Measurements from ENCODE around the gene NPRL2.

The NPRL2 gene

DNA sequence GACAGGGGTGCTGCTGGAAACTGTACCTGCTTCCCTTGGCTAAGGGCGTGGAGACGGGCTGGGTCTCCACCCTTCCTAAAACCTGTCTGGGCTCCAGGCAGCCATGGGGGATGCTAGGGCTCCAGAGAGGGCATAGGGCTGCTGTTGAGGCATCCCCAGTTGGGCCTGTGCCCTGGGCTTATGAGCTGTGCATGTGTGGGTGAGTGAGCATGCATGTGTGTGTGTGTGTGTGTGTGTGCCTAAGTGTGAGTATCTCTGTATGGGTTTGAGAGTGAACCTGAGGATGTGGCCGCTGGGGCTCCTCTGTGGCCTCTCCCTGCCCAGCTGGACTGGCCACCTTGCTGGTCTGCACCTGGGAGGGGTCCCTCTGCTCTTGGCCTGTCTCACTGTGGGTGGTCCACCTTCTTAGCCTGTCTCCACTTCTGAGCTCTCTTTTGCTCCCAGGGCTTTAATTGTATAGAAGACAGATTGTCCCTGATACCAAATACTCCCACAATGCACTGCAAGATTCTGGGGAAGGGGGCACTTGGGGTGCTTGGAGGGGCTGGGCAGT, 20.6 kb upstream of the NPRL2 start:
- Histone ChIP-seq H3K36me3 (ENCODE audit: control insufficient read depth, low read depth, low read length) (no peaks in the 10 kb centered on the region), H3K9ac (ENCODE audit: low read length) (no peak overlapping the region), H3K27me3 (ENCODE audit: control insufficient read depth, insufficient read depth, low read length) (peaks cover 2% of the 10 kb centered on the region), H3K9me3 (ENCODE audit: control insufficient read depth, low read depth, low read length) (no peaks in the 10 kb centered on the region), H3K27ac (ENCODE audit: low read length) (no peak overlapping the region), H3K4me1 (ENCODE audit: control insufficient read depth, low read depth, low read length) (peaks cover 14% of the 10 kb centered on the region), H3K4me3 (ENCODE audit: low read length) (no peak overlapping the region)

DNA sequence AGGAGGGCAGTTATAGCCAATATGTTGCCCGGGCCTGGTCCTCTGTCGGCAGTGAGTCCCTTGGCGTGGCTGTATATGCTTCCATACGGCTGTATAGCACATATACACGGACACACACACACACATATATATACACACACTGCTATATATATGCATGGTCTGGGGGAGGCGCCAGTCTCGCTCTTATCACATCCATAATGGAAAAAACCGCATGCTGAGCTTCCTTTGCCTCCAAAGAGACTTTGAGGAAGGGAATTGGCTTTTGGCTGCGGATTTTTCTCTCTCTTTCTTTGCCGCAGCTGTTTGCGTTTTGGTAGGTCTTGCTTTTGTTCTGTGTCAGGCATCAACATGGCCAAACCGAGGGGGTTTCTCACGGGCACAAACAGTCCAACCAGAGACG, 20.0 kb upstream of the NPRL2 start:
- no peaks in the 10 kb centered on the region for H3K9me3 ChIP-seq (ENCODE audit: control insufficient read depth, low read depth, low read length)
- H3K27me3 ChIP-seq (ENCODE audit: control insufficient read depth, insufficient read depth, low read length): peaks cover 8% of the 10 kb centered on the region
- H3K4me3 ChIP-seq (ENCODE audit: low read length): no peak overlapping the region
- H3K9ac ChIP-seq (ENCODE audit: low read length): no peak overlapping the region
- H3K36me3 ChIP-seq (ENCODE audit: control insufficient read depth, low read depth, low read length): no peaks in the 10 kb centered on the region
- H3K27ac ChIP-seq (ENCODE audit: low read length): no peak overlapping the region
- H3K4me1 ChIP-seq (ENCODE audit: control insufficient read depth, low read depth, low read length): peaks cover 17% of the 10 kb centered on the region

GRCh38 chr3:50369012-50369670, 18.6 kb upstream of the NPRL2 start:
- no peak overlapping the region for H3K4me3 ChIP-seq (ENCODE audit: low read length)
- peaks cover 14% of the 10 kb centered on the region for H3K4me1 ChIP-seq (ENCODE audit: control insufficient read depth, low read depth, low read length)
- H3K27me3 ChIP-seq (ENCODE audit: control insufficient read depth, insufficient read depth, low read length): peaks cover 12% of the 10 kb centered on the region
- H3K27ac ChIP-seq (ENCODE audit: low read length): no peak overlapping the region
- H3K9me3 ChIP-seq (ENCODE audit: control insufficient read depth, low read depth, low read length): no peaks in the 10 kb centered on the region
- H3K36me3 ChIP-seq (ENCODE audit: control insufficient read depth, low read depth, low read length): no peaks in the 10 kb centered on the region
- no peak overlapping the region for H3K9ac ChIP-seq (ENCODE audit: low read length)

DNA sequence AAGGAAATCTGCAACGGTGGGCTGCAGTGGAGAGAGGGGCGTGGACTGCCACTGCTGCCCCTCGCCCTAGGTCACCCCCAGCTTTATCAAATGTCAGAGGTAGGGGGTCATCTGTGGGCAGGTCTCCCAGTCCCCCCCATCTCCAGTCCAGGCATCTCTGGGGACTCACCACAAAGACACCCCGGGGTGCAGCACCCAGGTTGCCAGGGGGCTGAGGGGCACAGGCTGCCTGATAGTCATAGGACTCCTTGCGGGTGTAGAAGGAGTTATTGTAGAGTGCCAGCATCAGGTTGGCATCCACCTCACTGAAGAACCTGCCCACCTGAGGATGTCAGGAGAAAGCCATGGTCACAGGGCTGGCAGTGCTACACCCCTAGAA, 15.3 kb upstream of the NPRL2 start:
- H3K4me3 ChIP-seq (ENCODE audit: low read length): peak overlapping the region; percentile 65
- peaks cover 5% of the 10 kb centered on the region for H3K4me1 ChIP-seq (ENCODE audit: control insufficient read depth, low read depth, low read length)
- H3K27ac ChIP-seq (ENCODE audit: low read length): no peak overlapping the region
- no peak overlapping the region for H3K9ac ChIP-seq (ENCODE audit: low read length)
- no peaks in the 10 kb centered on the region for H3K9me3 ChIP-seq (ENCODE audit: control insufficient read depth, low read depth, low read length)
- peaks cover 20% of the 10 kb centered on the region for H3K27me3 ChIP-seq (ENCODE audit: control insufficient read depth, insufficient read depth, low read length)
- H3K36me3 ChIP-seq (ENCODE audit: control insufficient read depth, low read depth, low read length): no peaks in the 10 kb centered on the region

GRCh38 chr3:50365080-50365841, 14.7 kb upstream of the NPRL2 start:
- peak overlapping the region; percentile 65 for H3K4me3 ChIP-seq (ENCODE audit: low read length)
- H3K9ac ChIP-seq (ENCODE audit: low read length): peak overlapping the region; percentile 23
- H3K4me1 ChIP-seq (ENCODE audit: control insufficient read depth, low read depth, low read length): peaks cover 5% of the 10 kb centered on the region
- H3K9me3 ChIP-seq (ENCODE audit: control insufficient read depth, low read depth, low read length): no peaks in the 10 kb centered on the region
- no peak overlapping the region for H3K27ac ChIP-seq (ENCODE audit: low read length)
- H3K36me3 ChIP-seq (ENCODE audit: control insufficient read depth, low read depth, low read length): no peaks in the 10 kb centered on the region
- H3K27me3 ChIP-seq (ENCODE audit: control insufficient read depth, insufficient read depth, low read length): peaks cover 20% of the 10 kb centered on the region

DNA sequence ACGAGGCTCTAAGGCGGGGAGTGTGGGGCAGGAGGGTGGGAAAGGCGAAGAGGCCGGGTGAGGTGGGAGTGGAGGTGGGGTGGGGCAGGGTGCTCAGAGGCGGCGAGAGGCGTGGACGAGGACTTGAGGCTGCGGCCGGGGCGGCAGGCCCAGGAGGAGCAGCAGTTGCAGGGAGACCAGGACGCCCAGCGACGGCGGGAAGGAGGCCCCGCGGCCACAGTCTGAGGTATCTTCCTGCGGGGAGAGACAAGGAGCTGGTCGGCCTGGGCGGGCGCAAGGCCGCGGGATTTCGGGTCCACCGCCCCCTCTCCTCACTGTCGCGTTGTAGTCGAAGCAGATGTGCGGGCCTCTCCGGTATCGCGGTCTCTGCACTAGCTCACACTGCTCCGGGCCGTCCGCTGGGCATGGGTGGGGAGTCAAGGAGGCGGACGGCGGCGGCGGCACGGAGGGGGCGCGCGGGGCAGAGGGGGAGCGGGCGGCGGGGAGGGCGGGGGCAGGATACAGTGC, 14.1 kb upstream of the NPRL2 start:
- H3K4me3 ChIP-seq (ENCODE audit: low read length): peak overlapping the region; percentile 56
- peak overlapping the region; percentile 23 for H3K9ac ChIP-seq (ENCODE audit: low read length)
- H3K36me3 ChIP-seq (ENCODE audit: control insufficient read depth, low read depth, low read length): no peaks in the 10 kb centered on the region
- no peak overlapping the region for H3K27ac ChIP-seq (ENCODE audit: low read length)
- H3K4me1 ChIP-seq (ENCODE audit: control insufficient read depth, low read depth, low read length): peaks cover 5% of the 10 kb centered on the region
- peaks cover 20% of the 10 kb centered on the region for H3K27me3 ChIP-seq (ENCODE audit: control insufficient read depth, insufficient read depth, low read length)
- no peaks in the 10 kb centered on the region for H3K9me3 ChIP-seq (ENCODE audit: control insufficient read depth, low read depth, low read length)

GRCh38 chr3:50359760-50360110, 9.2 kb upstream of the NPRL2 start:
- H3K36me3 ChIP-seq (ENCODE audit: control insufficient read depth, low read depth, low read length): peaks cover 8% of the 10 kb centered on the region
- peaks cover 11% of the 10 kb centered on the region for H3K27me3 ChIP-seq (ENCODE audit: control insufficient read depth, insufficient read depth, low read length)
- peak overlapping the region; percentile 89 for H3K4me3 ChIP-seq (ENCODE audit: low read length)
- H3K4me1 ChIP-seq (ENCODE audit: control insufficient read depth, low read depth, low read length): peaks cover 3% of the 10 kb centered on the region
- no peaks in the 10 kb centered on the region for H3K9me3 ChIP-seq (ENCODE audit: control insufficient read depth, low read depth, low read length)
- no peak overlapping the region for H3K27ac ChIP-seq (ENCODE audit: low read length)
- H3K9ac ChIP-seq (ENCODE audit: low read length): no peak overlapping the region

DNA sequence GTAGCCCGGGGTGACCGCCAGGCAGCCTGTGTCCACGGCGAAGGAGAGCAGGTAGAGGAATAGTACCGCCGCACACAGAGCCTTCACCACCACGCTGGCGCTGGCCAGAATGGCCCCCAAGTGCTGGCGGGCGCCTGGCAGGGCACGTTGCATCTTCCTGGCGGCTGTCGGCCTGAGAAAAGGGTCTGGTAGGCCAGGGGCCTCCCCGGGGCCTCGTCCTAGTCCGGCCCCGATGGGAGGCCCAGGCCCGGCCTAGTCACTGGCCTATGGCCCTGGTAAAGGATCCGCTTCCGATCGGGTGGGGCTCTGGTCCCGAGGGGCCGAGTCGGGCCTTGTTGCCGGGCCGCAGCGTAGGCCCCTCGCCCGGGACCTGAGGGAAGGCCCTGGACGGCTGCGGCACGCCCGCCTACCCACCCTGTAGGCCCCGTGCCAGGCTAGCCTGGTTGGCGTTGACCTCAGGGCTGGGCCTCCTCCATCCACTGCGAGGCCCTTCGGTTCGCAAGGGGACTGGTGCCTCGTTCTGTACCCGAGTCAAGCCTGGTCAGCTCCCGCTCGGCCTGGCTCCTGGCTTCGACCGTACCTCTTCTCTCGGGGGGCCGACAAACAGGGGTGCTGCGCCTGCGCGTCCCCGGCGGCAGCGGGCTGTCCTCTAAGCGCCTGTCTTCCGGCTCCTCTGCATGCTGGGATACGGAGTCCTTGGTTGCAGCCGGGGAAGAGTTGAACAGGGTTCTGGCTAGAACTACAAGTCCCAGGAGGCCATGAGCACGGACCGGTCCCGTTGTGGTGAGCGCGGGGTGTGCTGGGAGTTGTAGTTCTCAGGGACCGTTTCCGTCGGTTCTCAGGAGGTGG, 8.6 kb upstream of the NPRL2 start, which contains the start of gene TMEM115:
Gene TMEM115, minus strand, starts transcription at position 611 of the 849 bp plus-strand sequence. Its CDS starts 458 bp downstream, at position 153.
- peak within 1 kb of the TSS; percentile 74 for H3K9ac ChIP-seq (ENCODE audit: low read length)
- H3K36me3 ChIP-seq (ENCODE audit: control insufficient read depth, low read depth, low read length): peaks cover 14% of the 10 kb centered on the region
- H3K27ac ChIP-seq (ENCODE audit: low read length): no peak within 1 kb of the TSS
- no peaks in the 10 kb centered on the region for H3K9me3 ChIP-seq (ENCODE audit: control insufficient read depth, low read depth, low read length)
- H3K4me3 ChIP-seq (ENCODE audit: low read length): peak within 1 kb of the TSS; percentile 89
- peaks cover 3% of the 10 kb centered on the region for H3K4me1 ChIP-seq (ENCODE audit: control insufficient read depth, low read depth, low read length)
- peaks cover 7% of the 10 kb centered on the region for H3K27me3 ChIP-seq (ENCODE audit: control insufficient read depth, insufficient read depth, low read length)

DNA sequence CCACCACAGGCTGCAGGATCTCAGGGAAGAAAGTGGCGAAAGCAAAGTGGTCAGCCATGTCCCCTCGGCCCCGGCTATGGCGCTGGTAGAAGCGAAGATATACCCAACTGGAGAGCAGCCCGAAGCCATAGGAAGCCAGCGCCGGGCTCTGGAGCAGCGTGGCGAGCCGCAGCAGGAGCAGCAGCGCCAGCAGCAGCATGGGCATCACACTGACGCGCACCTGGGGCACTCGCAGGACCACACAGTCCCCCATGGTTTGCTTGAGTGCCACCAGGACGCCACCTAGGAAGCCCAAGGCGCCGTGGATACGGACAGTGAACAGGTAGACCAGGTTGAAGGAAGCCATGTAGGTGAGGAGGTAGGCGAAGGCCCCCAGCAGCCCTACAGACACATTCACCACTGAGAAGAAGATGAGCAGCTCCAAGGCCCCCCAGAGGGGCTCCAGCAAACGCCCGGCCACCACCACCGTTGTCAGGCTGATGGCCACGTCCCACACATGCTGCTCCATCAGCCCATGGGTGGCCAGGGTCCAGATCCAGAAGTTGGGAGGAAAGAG, 7.9 kb upstream of the NPRL2 start:
- H3K36me3 ChIP-seq (ENCODE audit: control insufficient read depth, low read depth, low read length): peaks cover 21% of the 10 kb centered on the region
- H3K27ac ChIP-seq (ENCODE audit: low read length): no peak overlapping the region
- H3K27me3 ChIP-seq (ENCODE audit: control insufficient read depth, insufficient read depth, low read length): peaks cover under 1% of the 10 kb centered on the region
- H3K4me1 ChIP-seq (ENCODE audit: control insufficient read depth, low read depth, low read length): peaks cover 3% of the 10 kb centered on the region
- H3K9ac ChIP-seq (ENCODE audit: low read length): peak overlapping the region; percentile 74
- peak overlapping the region; percentile 89 for H3K4me3 ChIP-seq (ENCODE audit: low read length)
- H3K9me3 ChIP-seq (ENCODE audit: control insufficient read depth, low read depth, low read length): no peaks in the 10 kb centered on the region

GRCh38 chr3:50357481-50357880, 6.9 kb upstream of the NPRL2 start:
- Histone ChIP-seq H3K4me3 (ENCODE audit: low read length) (peak overlapping the region; percentile 31), H3K36me3 (ENCODE audit: control insufficient read depth, low read depth, low read length) (peaks cover 22% of the 10 kb centered on the region), H3K9ac (ENCODE audit: low read length) (no peak overlapping the region), H3K9me3 (ENCODE audit: control insufficient read depth, low read depth, low read length) (no peaks in the 10 kb centered on the region), H3K27ac (ENCODE audit: low read length) (no peak overlapping the region), H3K4me1 (ENCODE audit: control insufficient read depth, low read depth, low read length) (peaks cover 3% of the 10 kb centered on the region), H3K27me3 (ENCODE audit: control insufficient read depth, insufficient read depth, low read length) (no peaks in the 10 kb centered on the region)

DNA sequence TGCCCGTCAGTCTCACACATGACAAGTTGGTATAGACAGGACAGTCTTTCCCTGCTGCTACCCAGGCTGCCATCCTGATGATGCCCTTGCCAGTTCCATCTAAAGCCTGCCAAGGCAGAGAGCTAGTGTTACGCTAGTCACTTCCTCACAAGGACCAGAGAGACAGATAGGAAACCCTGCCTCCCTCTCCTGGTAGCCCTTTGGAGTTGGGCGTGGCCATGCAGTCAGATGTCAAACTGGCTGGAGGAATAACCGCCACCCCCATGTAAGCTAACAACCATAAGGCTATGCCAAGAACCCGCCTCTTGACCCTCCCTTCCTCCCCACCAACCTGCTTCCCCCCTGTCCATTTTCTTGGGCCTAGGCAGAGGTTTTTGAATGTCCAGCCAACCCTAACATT, 6.0 kb upstream of the NPRL2 start:
- H3K27ac ChIP-seq (ENCODE audit: low read length): no peak overlapping the region
- H3K4me1 ChIP-seq (ENCODE audit: control insufficient read depth, low read depth, low read length): peaks cover 3% of the 10 kb centered on the region
- no peak overlapping the region for H3K4me3 ChIP-seq (ENCODE audit: low read length)
- H3K9ac ChIP-seq (ENCODE audit: low read length): no peak overlapping the region
- no peaks in the 10 kb centered on the region for H3K27me3 ChIP-seq (ENCODE audit: control insufficient read depth, insufficient read depth, low read length)
- H3K36me3 ChIP-seq (ENCODE audit: control insufficient read depth, low read depth, low read length): peaks cover 22% of the 10 kb centered on the region
- no peaks in the 10 kb centered on the region for H3K9me3 ChIP-seq (ENCODE audit: control insufficient read depth, low read depth, low read length)

Measured in iPS-18a (cell line).